ENCODE results near the gene MRPL16. TPM values are rescaled to one million over a fixed set of nuclear protein-coding genes. Genes with fewer than 3 reads are reported as not detected.

The MRPL16 gene
- total RNA-seq, 2 donors from 2014 or later = 51.2 to 92.8 TPM

Other genes starting within 250 kb of the MRPL16 start
- gene OSBP, start 195.0 kb downstream of the MRPL16 start, total RNA-seq = 10 to 100 TPM; 31.0 to 33.0 TPM
- 10 to 100 TPM; 57.6 to 81.1 TPM for gene PATL1, start 141.7 kb downstream of the MRPL16 start, total RNA-seq
- gene OR10V1, start 96.9 kb downstream of the MRPL16 start, total RNA-seq = not detected
- gene STX3, start 55.4 kb downstream of the MRPL16 start, total RNA-seq = 10 to 100 TPM in 1 of 2 donors, 1 to 10 TPM in 1; 9.5 to 12.6 TPM
- gene CBLIF, start 34.7 kb upstream of the MRPL16 start, total RNA-seq = not detected
- not detected for gene TCN1, start 55.7 kb upstream of the MRPL16 start, total RNA-seq
- gene OOSP3, start 68.0 kb upstream of the MRPL16 start, total RNA-seq = not detected
- not detected for gene OOSP1, start 127.7 kb upstream of the MRPL16 start, total RNA-seq
- not detected for gene OOSP4A, start 153.3 kb upstream of the MRPL16 start, total RNA-seq
- gene OOSP4B, start 206.4 kb upstream of the MRPL16 start, total RNA-seq = not detected
- not detected for gene OOSP2, start 229.6 kb upstream of the MRPL16 start, total RNA-seq
- gene MS4A3, start 245.9 kb upstream of the MRPL16 start, total RNA-seq = not detected

Data from activated T-helper 17 cell treated with anti-CD3 and anti-CD28 coated beads, Interleukin-2, amount 50 U/mL, for 72 hours (primary cell).